HepG2 (cell line): ENCODE results near the gene RDH14. TPM values are rescaled to one million over a fixed set of nuclear protein-coding genes. Genes with fewer than 3 reads are reported as not detected.
A peak's percentile ranks its signal among the peaks of the same experiment; 100 is the strongest.

Experiments used
- AHDC1 ChIP-seq: sonication (generic); formaldehyde crosslinking; IDR thresholded peaks from 2 replicates; pipeline ENCODE4 v1.5.1; 2020; ENCODE audit warnings: mild to moderate bottlenecking, missing genetic modification reagents, borderline replicate concordance
- ATF2 ChIP-seq: sonication (generic); formaldehyde crosslinking; IDR thresholded peaks from 2 replicates; pipeline ENCODE4 v1.4.0; 2020; ENCODE audit warnings: missing genetic modification reagents
- CHCHD3 ChIP-seq: sonication (generic); formaldehyde crosslinking; IDR thresholded peaks from 2 replicates; pipeline ENCODE4 v1.8.0; 2022; ENCODE audit warnings: mild to moderate bottlenecking, missing genetic modification reagents, moderate library complexity
- ELF1 ChIP-seq: sonication (generic); formaldehyde crosslinking; IDR thresholded peaks from 2 replicates; pipeline ENCODE4 v1.4.0; 2020; ENCODE audit warnings: missing genetic modification reagents
- GATAD2A ChIP-seq: IDR thresholded peaks from 2 replicates; pipeline ENCODE4 v1.6.1; 2016
- KLF12 ChIP-seq: sonication (generic); formaldehyde crosslinking; IDR thresholded peaks from 2 replicates; pipeline ENCODE4 v1.4.0; 2020; ENCODE audit warnings: missing genetic modification reagents, borderline replicate concordance
- MAFK ChIP-seq, 2 experiments: IDR thresholded peaks in 1 of 2; conservative IDR thresholded peaks in 1 of 2; 2 replicates each; pipeline ENCODE4 v1.6.1; 2011; ENCODE audit warnings: improper control_type of control experiment in 2 of 2, low read length in 2 of 2
- MED13 ChIP-seq: sonication (generic); formaldehyde crosslinking; IDR thresholded peaks from 2 replicates; pipeline ENCODE4 v1.5.0; 2020; ENCODE audit warnings: missing genetic modification reagents
- MTF2 ChIP-seq: sonication (generic); formaldehyde crosslinking; IDR thresholded peaks from 2 replicates; pipeline ENCODE4 v1.5.0; 2020; ENCODE audit warnings: missing genetic modification reagents, borderline replicate concordance
- RFX5 ChIP-seq: IDR thresholded peaks from 2 replicates; pipeline ENCODE4 v1.6.1; 2011; ENCODE audit warnings: low read depth, low read length, improper control_type of control experiment
- YEATS2 ChIP-seq: sonication (generic); formaldehyde crosslinking; IDR thresholded peaks from 2 replicates; pipeline ENCODE4 v1.4.0; 2020; ENCODE audit warnings: missing genetic modification reagents, borderline replicate concordance
- ZBTB3 ChIP-seq: sonication (generic); formaldehyde crosslinking; IDR thresholded peaks from 2 replicates; pipeline ENCODE4 v1.4.0; 2020; ENCODE audit warnings: low read depth, mild to moderate bottlenecking, moderate library complexity, missing genetic modification reagents, borderline replicate concordance
- ZBTB8A ChIP-seq: sonication (generic); formaldehyde crosslinking; IDR thresholded peaks from 2 replicates; pipeline ENCODE4 v1.4.0; 2020; ENCODE audit warnings: mild to moderate bottlenecking, low read depth, missing genetic modification reagents, borderline replicate concordance
- ZC3H4 ChIP-seq: sonication (generic); formaldehyde crosslinking; IDR thresholded peaks from 2 replicates; pipeline ENCODE4 v1.4.0; 2020; ENCODE audit warnings: missing genetic modification reagents, borderline replicate concordance
- ZNF17 ChIP-seq: sonication (generic); formaldehyde crosslinking; IDR thresholded peaks from 2 replicates; pipeline ENCODE4 v1.5.0; 2020; ENCODE audit warnings: mild to moderate bottlenecking, missing genetic modification reagents
- ZNF205 ChIP-seq: IDR thresholded peaks from 2 replicates; pipeline ENCODE4 v1.6.1; 2018; ENCODE audit warnings: missing biosample characterization, missing genetic modification reagents
- ZNF3 ChIP-seq: IDR thresholded peaks from 2 replicates; pipeline ENCODE4 v1.7.0; 2017; ENCODE audit warnings: inconsistent platforms
- ZNF354B ChIP-seq: sonication (generic); formaldehyde crosslinking; IDR thresholded peaks from 2 replicates; pipeline ENCODE4 v1.8.0; 2022; ENCODE audit warnings: mild to moderate bottlenecking, missing genetic modification reagents
- ZNF530 ChIP-seq: sonication (generic); formaldehyde crosslinking; IDR thresholded peaks from 2 replicates; pipeline ENCODE4 v1.5.0; 2020; ENCODE audit warnings: low read depth, mild to moderate bottlenecking, missing genetic modification reagents
- ZNF552 ChIP-seq: sonication (generic); formaldehyde crosslinking; IDR thresholded peaks from 2 replicates; pipeline ENCODE4 v1.9.0; 2022; ENCODE audit warnings: missing genetic modification reagents, mild to moderate bottlenecking, borderline replicate concordance
- ZSCAN9 ChIP-seq: IDR thresholded peaks from 2 replicates; pipeline ENCODE4 v1.6.1; 2016; ENCODE audit warnings: borderline replicate concordance
- polyA plus RNA-seq, 8 experiments: library from polyadenylated mRNA; depleted of rRNA in 3 of 8; stranded (reverse) in 7 of 8; unstranded in 1 of 8; fragments of >200 nt; fragmentation: Illumina TruSeq in 4 of 8; extraction: Trizol in 4 of 8; gene quantifications; 2 replicates each; pipeline versions ENCODE4 v1.2.1 to v1.2.3, GENCODE V29; 2011 to 2016; ENCODE audit warnings: low read depth in 4 of 8, missing spikeins in 1 of 8, mixed read lengths in 1 of 8; ENCODE audit not compliant: insufficient read depth in 1 of 8
- total RNA-seq, 5 experiments: library from RNA; depleted of rRNA; stranded (reverse); fragments of >200 nt; fragmentation: Illumina TruSeq; extraction: Trizol; gene quantifications; 2 replicates each; pipeline ENCODE4 v1.2.3, GENCODE V29; 2016; ENCODE audit warnings: low read depth in 1 of 5
- TF ChIP-seq, protein P1 (sequence below): IDR thresholded peaks from 2 replicates; pipeline ENCODE4 v1.6.1; 2016; ENCODE audit warnings: low read depth, control low read depth

The RDH14 gene
- total and polyA plus RNA-seq, 2 of the 13 experiments (the other 11 are each of a cell fraction or from before 2014, with no cell fraction given): 27.4 to 39.9 TPM

- TF ChIP-seq AHDC1: 0 out of 2 replicates have a peak, but pooled peaks have one; percentile 28
- TF ChIP-seq ZNF17 (CRISPR knock-in tag): no peak
- TF ChIP-seq MED13 (CRISPR knock-in tag): 0 out of 2 replicates have a peak, but pooled peaks have one; percentile 33
- TF ChIP-seq, protein P1, sequence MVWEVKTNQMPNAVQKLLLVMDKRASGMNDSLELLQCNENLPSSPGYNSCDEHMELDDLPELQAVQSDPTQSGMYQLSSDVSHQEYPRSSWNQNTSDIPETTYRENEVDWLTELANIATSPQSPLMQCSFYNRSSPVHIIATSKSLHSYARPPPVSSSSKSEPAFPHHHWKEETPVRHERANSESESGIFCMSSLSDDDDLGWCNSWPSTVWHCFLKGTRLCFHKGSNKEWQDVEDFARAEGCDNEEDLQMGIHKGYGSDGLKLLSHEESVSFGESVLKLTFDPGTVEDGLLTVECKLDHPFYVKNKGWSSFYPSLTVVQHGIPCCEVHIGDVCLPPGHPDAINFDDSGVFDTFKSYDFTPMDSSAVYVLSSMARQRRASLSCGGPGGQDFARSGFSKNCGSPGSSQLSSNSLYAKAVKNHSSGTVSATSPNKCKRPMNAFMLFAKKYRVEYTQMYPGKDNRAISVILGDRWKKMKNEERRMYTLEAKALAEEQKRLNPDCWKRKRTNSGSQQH (CRISPR knock-in tag): no peak
- no peak; the same call in 1 of the 2 replicates for TF ChIP-seq GATAD2A (CRISPR knock-in tag)
- 0 out of 2 replicates have a peak, but pooled peaks have one; percentile 87 for TF ChIP-seq ZNF354B (CRISPR knock-in tag)
- TF ChIP-seq MTF2 (CRISPR knock-in tag): no peak
- TF ChIP-seq KLF12 (CRISPR knock-in tag): peak; percentile 49; the same call in 1 of the 2 replicates
- TF ChIP-seq ZBTB8A (CRISPR knock-in tag): peak; percentile 90; the same call in 1 of the 2 replicates
- no peak for TF ChIP-seq ZC3H4 (CRISPR knock-in tag)
- peak; percentile 40; the same call in 1 of the 2 replicates for TF ChIP-seq ZSCAN9 (CRISPR knock-in tag)
- no peak for TF ChIP-seq ZNF530
- peak; percentile 72; the same call in 1 of the 2 replicates for TF ChIP-seq ZBTB3 (CRISPR knock-in tag)
- TF ChIP-seq ZNF3 (CRISPR knock-in tag): no peak
- peak; percentile 92 for TF ChIP-seq ELF1 (CRISPR knock-in tag)
- TF ChIP-seq ATF2: peak; percentile 79
- 0 out of 2 replicates have a peak, but pooled peaks have one; percentile 11 for TF ChIP-seq RFX5
- peak; percentile 91; the same call in 1 of the 2 replicates for TF ChIP-seq ZNF552 (CRISPR knock-in tag)
- no peak for TF ChIP-seq MAFK (conservative IDR thresholded peaks at IDR 0.05 in 1 of 2, IDR thresholded peaks at IDR 0.05 in 1 of 2; ENCODE audit: low read length in 2 of 2)
- TF ChIP-seq CHCHD3 (CRISPR knock-in tag): peak; percentile 87; the same call in 1 of the 2 replicates
- TF ChIP-seq ZNF205 (CRISPR knock-in tag): peak; percentile 75; the same call in 1 of the 2 replicates
- TF ChIP-seq YEATS2 (CRISPR knock-in tag): peak; percentile 93
Observed at GRCh38 chr2:18560031-18560796, at the start of gene RDH14 (continued).
